GM23338 (cell line): ENCODE measurements around the gene CLDN9. TPM values are rescaled to one million over a fixed set of nuclear protein-coding genes. Genes with fewer than 3 reads are reported as not detected.
A peak's percentile ranks its signal among the peaks of the same experiment; 100 is the strongest.

Source experiments
- ATAC-seq: fragments of 200-7000 bp; cut with Tn5 transposase; 3 replicates; pipeline ENCODE4 v1.9.1; 2020
- DNase-seq: peaks from one replicate; pipeline ENCODE4 v3.0.0-alpha.2; 2015; ENCODE audit warnings: low spot score
- H2AFZ ChIP-seq: fragments of 200-600 bp; sonication (generic); 2 replicates; pipeline ENCODE4 v1.8.0; 2016; ENCODE audit warnings: antibody characterized with exemption, mild to moderate bottlenecking, moderate library complexity
- H3F3A ChIP-seq: fragments of 200-600 bp; sonication (generic); replicated peaks from 2 replicates; pipeline ENCODE4 v1.8.0; 2017; ENCODE audit warnings: antibody characterized with exemption, mixed run types, low read depth
- H3K27ac ChIP-seq: fragments of 200-600 bp; sonication (generic); 2 replicates; pipeline ENCODE4 v1.6.1; 2016; ENCODE audit warnings: low read depth
- H3K27me3 ChIP-seq: fragments of 200-600 bp; sonication (generic); 2 replicates; pipeline ENCODE4 v1.8.0; 2016; ENCODE audit warnings: mild to moderate bottlenecking, mixed run types, moderate library complexity; ENCODE audit not compliant: insufficient read depth
- H3K36me3 ChIP-seq: fragments of 200-600 bp; sonication (generic); 2 replicates; pipeline ENCODE4 v1.8.0; 2016; ENCODE audit warnings: mild to moderate bottlenecking; ENCODE audit not compliant: insufficient read depth
- H3K4me1 ChIP-seq: fragments of 200-600 bp; sonication (generic); 2 replicates; pipeline ENCODE4 v1.8.0; 2016; ENCODE audit warnings: mild to moderate bottlenecking, moderate library complexity; ENCODE audit not compliant: insufficient read depth
- H3K4me2 ChIP-seq: fragments of 200-600 bp; sonication (generic); 2 replicates; pipeline ENCODE4 v1.7.1; 2017; ENCODE audit warnings: mixed run types
- H3K4me3 ChIP-seq: fragments of 200-600 bp; sonication (generic); 2 replicates; pipeline ENCODE4 v1.6.1; 2016; ENCODE audit warnings: mixed run types
- H3K79me2 ChIP-seq: fragments of 200-600 bp; sonication (generic); replicated peaks from 2 replicates; pipeline ENCODE4 v1.8.0; 2017; ENCODE audit warnings: mild to moderate bottlenecking; ENCODE audit not compliant: insufficient read depth
- H3K9me2 ChIP-seq: fragments of 200-600 bp; sonication (generic); 2 replicates; pipeline ENCODE4 v1.8.0; 2017; ENCODE audit not compliant: insufficient read depth
- H4K20me1 ChIP-seq: fragments of 200-600 bp; sonication (generic); replicated peaks from 2 replicates; pipeline ENCODE4 v1.8.0; 2017; ENCODE audit warnings: mild to moderate bottlenecking; ENCODE audit not compliant: insufficient read depth
- H3K27ac Mint-ChIP-seq: 2 replicates; pipeline ENCODE4 v1.8.0; 2020; ENCODE audit warnings: inconsistent platforms, mild to moderate bottlenecking, moderate library complexity, mixed read lengths
- H3K27me3 Mint-ChIP-seq: 3 replicates; pipeline ENCODE4 v1.8.0; 2022; ENCODE audit warnings: low read depth, mild to moderate bottlenecking, moderate library complexity, mixed read lengths, inconsistent platforms; ENCODE audit not compliant: insufficient read depth, poor library complexity
- H3K36me3 Mint-ChIP-seq: 3 replicates; pipeline ENCODE4 v1.8.0; 2021; ENCODE audit warnings: low read depth, mild to moderate bottlenecking, inconsistent platforms, moderate library complexity, mixed read lengths
- H3K4me1 Mint-ChIP-seq: 3 replicates; pipeline ENCODE4 v1.8.0; 2020; ENCODE audit warnings: mild to moderate bottlenecking, inconsistent platforms, mixed read lengths
- H3K4me3 Mint-ChIP-seq: 3 replicates; pipeline ENCODE4 v1.8.0; 2021; ENCODE audit warnings: moderate library complexity, mild to moderate bottlenecking, inconsistent platforms, mixed read lengths
- H3K9me3 Mint-ChIP-seq: 3 replicates; pipeline ENCODE4 v1.8.0; 2020; ENCODE audit warnings: moderate library complexity, mild to moderate bottlenecking, inconsistent platforms, mixed read lengths
- CREB1 ChIP-seq: fragments of 250-450 bp; sonication (Bioruptor Pico); IDR thresholded peaks from 2 replicates; pipeline ENCODE4 v1.5.0; 2020; ENCODE audit warnings: low read depth, mild to moderate bottlenecking, moderate library complexity
- EZH2 ChIP-seq: fragments of 200-600 bp; sonication (generic); IDR thresholded peaks from one replicate; pipeline ENCODE4 v1.8.0; 2017; ENCODE audit warnings: antibody characterized with exemption, mild to moderate bottlenecking, low read depth; ENCODE audit not compliant: unreplicated experiment
- JUNB ChIP-seq: IDR thresholded peaks from one replicate; pipeline ENCODE4 v1.6.1; 2016; ENCODE audit warnings: antibody characterized with exemption; ENCODE audit not compliant: unreplicated experiment
- NANOG ChIP-seq: IDR thresholded peaks from 2 replicates; pipeline ENCODE4 v1.6.1; 2016; ENCODE audit warnings: antibody characterized with exemption, borderline replicate concordance
- STAT1 ChIP-seq: IDR thresholded peaks from one replicate; pipeline ENCODE4 v1.6.1; 2016; ENCODE audit warnings: antibody characterized with exemption; ENCODE audit not compliant: unreplicated experiment
- ZNF114 ChIP-seq: fragments of 250-450 bp; sonication (Bioruptor Pico); IDR thresholded peaks from 2 replicates; pipeline ENCODE4 v1.5.0; 2020; ENCODE audit warnings: mild to moderate bottlenecking, moderate library complexity
- ZNF331 ChIP-seq: fragments of 250-450 bp; sonication (Bioruptor Pico); IDR thresholded peaks from 2 replicates; pipeline ENCODE4 v1.5.0; 2020; ENCODE audit warnings: low read depth, mild to moderate bottlenecking, moderate library complexity
- polyA plus RNA-seq: library from polyadenylated mRNA; unstranded; fragments of >200 nt; fragmentation: Nextera tagmentation; extraction: Ambion mirVana; gene quantifications from 2 replicates; pipeline ENCODE4 v1.2.1, GENCODE V29; 2016
- total RNA-seq: library from RNA; depleted of rRNA; stranded (reverse); fragments of >200 nt; shearing (Covaris generic); gene quantifications from 2 replicates; pipeline ENCODE4 v1.2.3, GENCODE V29; 2014
- TF ChIP-seq, protein P1 (sequence below), 2 experiments: fragments of 200-600 bp in 1 of 2; sonication (generic) in 1 of 2; conservative IDR thresholded peaks; 2 replicates each; pipeline versions ENCODE4 v1.5.1 to v1.6.1; 2016 to 2017; ENCODE audit warnings: antibody characterized with exemption in 2 of 2, low read depth in 2 of 2, mild to moderate bottlenecking in 2 of 2, moderate library complexity in 1 of 2
- TF ChIP-seq, protein P2 (sequence below): IDR thresholded peaks from 2 replicates; pipeline ENCODE4 v1.6.1; 2016; ENCODE audit warnings: antibody characterized with exemption
- TF ChIP-seq, protein P3 (sequence below): fragments of 250-450 bp; sonication (Bioruptor Pico); IDR thresholded peaks from 2 replicates; pipeline ENCODE4 v1.5.0; 2020; ENCODE audit warnings: mild to moderate bottlenecking, moderate library complexity

CLDN9 gene
- total and polyA plus RNA-seq, 2 experiments from 2014 or later, result 1.8 to 3.0 TPM

DNA sequence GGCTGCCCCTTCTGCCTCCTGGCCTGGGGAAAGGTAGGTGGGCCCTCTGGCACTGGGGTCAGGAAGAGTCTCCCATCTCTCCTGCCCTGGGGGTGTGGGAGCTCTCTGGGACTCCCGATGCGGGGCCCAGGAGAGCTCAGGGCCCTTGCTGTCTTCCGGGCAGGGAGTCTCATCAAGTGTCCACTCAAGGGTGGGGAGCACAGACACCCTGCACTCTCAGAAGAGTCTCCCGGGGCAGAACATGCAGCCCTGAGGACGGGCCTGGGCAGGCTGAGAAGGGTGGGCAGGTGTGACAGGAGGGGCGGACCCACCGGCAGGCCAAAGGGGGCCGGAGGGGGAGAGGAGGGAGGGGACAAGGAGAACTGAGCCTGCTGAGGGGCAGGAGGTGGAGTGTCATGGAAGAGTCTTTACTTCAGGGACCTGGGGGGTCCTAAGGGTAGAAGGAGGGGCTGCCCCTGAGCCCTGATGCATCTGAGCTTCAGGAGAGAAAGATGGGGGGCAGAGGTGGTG lies 24.1 kb upstream of the CLDN9 start (continued):
- TF ChIP-seq NANOG, result no peak
- TF ChIP-seq, protein P1, sequence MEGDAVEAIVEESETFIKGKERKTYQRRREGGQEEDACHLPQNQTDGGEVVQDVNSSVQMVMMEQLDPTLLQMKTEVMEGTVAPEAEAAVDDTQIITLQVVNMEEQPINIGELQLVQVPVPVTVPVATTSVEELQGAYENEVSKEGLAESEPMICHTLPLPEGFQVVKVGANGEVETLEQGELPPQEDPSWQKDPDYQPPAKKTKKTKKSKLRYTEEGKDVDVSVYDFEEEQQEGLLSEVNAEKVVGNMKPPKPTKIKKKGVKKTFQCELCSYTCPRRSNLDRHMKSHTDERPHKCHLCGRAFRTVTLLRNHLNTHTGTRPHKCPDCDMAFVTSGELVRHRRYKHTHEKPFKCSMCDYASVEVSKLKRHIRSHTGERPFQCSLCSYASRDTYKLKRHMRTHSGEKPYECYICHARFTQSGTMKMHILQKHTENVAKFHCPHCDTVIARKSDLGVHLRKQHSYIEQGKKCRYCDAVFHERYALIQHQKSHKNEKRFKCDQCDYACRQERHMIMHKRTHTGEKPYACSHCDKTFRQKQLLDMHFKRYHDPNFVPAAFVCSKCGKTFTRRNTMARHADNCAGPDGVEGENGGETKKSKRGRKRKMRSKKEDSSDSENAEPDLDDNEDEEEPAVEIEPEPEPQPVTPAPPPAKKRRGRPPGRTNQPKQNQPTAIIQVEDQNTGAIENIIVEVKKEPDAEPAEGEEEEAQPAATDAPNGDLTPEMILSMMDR (conservative IDR thresholded peaks at IDR 0.05; ENCODE audit: low read depth in 2 of 2), result no peak
- no peak for TF ChIP-seq ZNF331 (CRISPR knock-in tag)
- TF ChIP-seq STAT1, result no peak
- no peak for TF ChIP-seq CREB1 (CRISPR knock-in tag)
- TF ChIP-seq, protein P2, sequence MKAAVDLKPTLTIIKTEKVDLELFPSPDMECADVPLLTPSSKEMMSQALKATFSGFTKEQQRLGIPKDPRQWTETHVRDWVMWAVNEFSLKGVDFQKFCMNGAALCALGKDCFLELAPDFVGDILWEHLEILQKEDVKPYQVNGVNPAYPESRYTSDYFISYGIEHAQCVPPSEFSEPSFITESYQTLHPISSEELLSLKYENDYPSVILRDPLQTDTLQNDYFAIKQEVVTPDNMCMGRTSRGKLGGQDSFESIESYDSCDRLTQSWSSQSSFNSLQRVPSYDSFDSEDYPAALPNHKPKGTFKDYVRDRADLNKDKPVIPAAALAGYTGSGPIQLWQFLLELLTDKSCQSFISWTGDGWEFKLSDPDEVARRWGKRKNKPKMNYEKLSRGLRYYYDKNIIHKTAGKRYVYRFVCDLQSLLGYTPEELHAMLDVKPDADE, result no peak

DNA sequence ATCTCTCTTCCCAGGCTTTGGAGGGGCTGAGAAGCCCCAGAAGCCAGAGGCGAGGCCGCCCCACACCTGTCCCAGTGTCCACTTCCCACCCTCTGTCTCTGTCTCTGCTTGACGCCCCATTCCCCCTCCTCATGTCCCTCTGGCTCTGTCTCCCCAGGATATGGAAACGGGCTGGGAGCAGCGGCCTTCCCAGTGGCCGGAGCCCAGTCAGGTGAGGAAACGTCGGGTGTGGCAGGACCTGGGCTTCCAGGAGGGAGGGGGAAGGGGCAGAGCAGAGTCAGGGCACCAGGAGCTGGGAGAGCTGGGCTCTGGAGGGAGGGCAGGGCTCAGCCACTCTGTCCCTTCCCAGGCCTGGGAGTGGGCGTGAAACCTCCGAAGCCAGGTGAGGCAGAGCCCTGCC lies 21.8 kb upstream of the CLDN9 start:
- Histone ChIP-seq H3K36me3 (no peaks in the 10 kb centered on the region), H3K27me3 (no peaks in the 10 kb centered on the region), H2AFZ (no peak overlapping the region), H3K27ac (no peak overlapping the region), H3F3A (no peaks in the 10 kb centered on the region), H3K79me2 (no peaks in the 10 kb centered on the region), H4K20me1 (no peaks in the 10 kb centered on the region), H3K4me2 (peak overlapping the region; percentile 48), H3K9me2 (no peaks in the 10 kb centered on the region), H3K4me3 (no peak overlapping the region), H3K4me1 (peaks cover 30% of the 10 kb centered on the region)
- H3K27me3 Mint-ChIP-seq, result peaks cover 7% of the 10 kb centered on the region
- ATAC-seq (peak; percentile 30), DNase-seq (peak; percentile 49)
- H3K4me3 Mint-ChIP-seq, result no peak overlapping the region
- H3K4me1 Mint-ChIP-seq, result peaks cover 30% of the 10 kb centered on the region
- H3K27ac Mint-ChIP-seq, result no peak overlapping the region
- no peaks in the 10 kb centered on the region for H3K36me3 Mint-ChIP-seq
- no peaks in the 10 kb centered on the region for H3K9me3 Mint-ChIP-seq
- TF ChIP-seq ZNF331 (CRISPR knock-in tag) (no peak), ZNF114 (CRISPR knock-in tag) (no peak), EZH2 (no peak), JUNB (no peak)
- TF ChIP-seq, protein P3, sequence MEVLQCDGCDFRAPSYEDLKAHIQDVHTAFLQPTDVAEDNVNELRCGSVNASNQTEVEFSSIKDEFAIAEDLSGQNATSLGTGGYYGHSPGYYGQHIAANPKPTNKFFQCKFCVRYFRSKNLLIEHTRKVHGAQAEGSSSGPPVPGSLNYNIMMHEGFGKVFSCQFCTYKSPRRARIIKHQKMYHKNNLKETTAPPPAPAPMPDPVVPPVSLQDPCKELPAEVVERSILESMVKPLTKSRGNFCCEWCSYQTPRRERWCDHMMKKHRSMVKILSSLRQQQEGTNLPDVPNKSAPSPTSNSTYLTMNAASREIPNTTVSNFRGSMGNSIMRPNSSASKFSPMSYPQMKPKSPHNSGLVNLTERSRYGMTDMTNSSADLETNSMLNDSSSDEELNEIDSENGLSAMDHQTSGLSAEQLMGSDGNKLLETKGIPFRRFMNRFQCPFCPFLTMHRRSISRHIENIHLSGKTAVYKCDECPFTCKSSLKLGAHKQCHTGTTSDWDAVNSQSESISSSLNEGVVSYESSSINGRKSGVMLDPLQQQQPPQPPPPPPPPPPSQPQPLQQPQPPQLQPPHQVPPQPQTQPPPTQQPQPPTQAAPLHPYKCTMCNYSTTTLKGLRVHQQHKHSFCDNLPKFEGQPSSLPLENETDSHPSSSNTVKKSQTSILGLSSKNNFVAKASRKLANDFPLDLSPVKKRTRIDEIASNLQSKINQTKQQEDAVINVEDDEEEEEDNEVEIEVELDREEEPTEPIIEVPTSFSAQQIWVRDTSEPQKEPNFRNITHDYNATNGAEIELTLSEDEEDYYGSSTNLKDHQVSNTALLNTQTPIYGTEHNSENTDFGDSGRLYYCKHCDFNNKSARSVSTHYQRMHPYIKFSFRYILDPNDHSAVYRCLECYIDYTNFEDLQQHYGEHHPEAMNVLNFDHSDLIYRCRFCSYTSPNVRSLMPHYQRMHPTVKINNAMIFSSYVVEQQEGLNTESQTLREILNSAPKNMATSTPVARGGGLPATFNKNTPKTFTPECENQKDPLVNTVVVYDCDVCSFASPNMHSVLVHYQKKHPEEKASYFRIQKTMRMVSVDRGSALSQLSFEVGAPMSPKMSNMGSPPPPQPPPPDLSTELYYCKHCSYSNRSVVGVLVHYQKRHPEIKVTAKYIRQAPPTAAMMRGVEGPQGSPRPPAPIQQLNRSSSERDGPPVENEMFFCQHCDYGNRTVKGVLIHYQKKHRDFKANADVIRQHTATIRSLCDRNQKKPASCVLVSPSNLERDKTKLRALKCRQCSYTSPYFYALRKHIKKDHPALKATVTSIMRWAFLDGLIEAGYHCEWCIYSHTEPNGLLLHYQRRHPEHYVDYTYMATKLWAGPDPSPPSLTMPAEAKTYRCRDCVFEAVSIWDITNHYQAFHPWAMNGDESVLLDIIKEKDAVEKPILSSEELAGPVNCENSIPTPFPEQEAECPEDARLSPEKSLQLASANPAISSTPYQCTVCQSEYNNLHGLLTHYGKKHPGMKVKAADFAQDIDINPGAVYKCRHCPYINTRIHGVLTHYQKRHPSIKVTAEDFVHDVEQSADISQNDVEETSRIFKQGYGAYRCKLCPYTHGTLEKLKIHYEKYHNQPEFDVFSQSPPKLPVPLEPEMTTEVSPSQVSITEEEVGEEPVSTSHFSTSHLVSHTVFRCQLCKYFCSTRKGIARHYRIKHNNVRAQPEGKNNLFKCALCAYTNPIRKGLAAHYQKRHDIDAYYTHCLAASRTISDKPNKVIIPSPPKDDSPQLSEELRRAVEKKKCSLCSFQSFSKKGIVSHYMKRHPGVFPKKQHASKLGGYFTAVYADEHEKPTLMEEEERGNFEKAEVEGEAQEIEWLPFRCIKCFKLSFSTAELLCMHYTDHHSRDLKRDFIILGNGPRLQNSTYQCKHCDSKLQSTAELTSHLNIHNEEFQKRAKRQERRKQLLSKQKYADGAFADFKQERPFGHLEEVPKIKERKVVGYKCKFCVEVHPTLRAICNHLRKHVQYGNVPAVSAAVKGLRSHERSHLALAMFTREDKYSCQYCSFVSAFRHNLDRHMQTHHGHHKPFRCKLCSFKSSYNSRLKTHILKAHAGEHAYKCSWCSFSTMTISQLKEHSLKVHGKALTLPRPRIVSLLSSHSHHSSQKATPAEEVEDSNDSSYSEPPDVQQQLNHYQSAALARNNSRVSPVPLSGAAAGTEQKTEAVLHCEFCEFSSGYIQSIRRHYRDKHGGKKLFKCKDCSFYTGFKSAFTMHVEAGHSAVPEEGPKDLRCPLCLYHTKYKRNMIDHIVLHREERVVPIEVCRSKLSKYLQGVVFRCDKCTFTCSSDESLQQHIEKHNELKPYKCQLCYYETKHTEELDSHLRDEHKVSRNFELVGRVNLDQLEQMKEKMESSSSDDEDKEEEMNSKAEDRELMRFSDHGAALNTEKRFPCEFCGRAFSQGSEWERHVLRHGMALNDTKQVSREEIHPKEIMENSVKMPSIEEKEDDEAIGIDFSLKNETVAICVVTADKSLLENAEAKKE (CRISPR knock-in tag), result no peak
- TF ChIP-seq, protein P1 (conservative IDR thresholded peaks at IDR 0.05; ENCODE audit: low read depth in 2 of 2), result no peak
